Psoas muscle (tissue), 8 donors: ENCODE results near the gene ATP6AP2. TPM values are rescaled to one million over a fixed set of nuclear protein-coding genes. Genes with fewer than 3 reads are reported as not detected.
"Not testable (repeated sequence)": the region's sequence is repeated elsewhere in the genome, so short reads cannot be mapped to it uniquely, and the experiment has no call there.

Experiments used
- ATAC-seq, 4 donors: fragments of 200-7000 bp; cut with Tn5 transposase; one replicate each; pipeline ENCODE4 v1.9.1; 2020; ENCODE audit warnings: moderate library complexity in 3 of 4, mild to moderate bottlenecking in 2 of 4
- DNase-seq, 2 donors: peaks; one replicate each; pipeline ENCODE4 v3.0.0-alpha.2; 2020
- H3K27ac ChIP-seq: fragments of 200-600 bp; one replicate; pipeline ENCODE4 v1.8.0; 2022
- H3K27me3 ChIP-seq, 3 donors: fragments of 200-600 bp in 1 of 3; one replicate each; pipeline versions ENCODE4 v1.6.1 to v1.8.0; 2013 to 2022; ENCODE audit warnings: low read length in 2 of 3, mild to moderate bottlenecking in 2 of 3, moderate library complexity in 1 of 3; ENCODE audit not compliant: insufficient read depth in 3 of 3
- H3K36me3 ChIP-seq, 2 donors: fragments of 200-600 bp in 1 of 2; one replicate each; pipeline versions ENCODE4 v1.6.1 to v1.8.0; 2013 to 2022; ENCODE audit warnings: low read depth in 1 of 2, mild to moderate bottlenecking in 1 of 2, moderate library complexity in 1 of 2; ENCODE audit not compliant: insufficient read depth in 1 of 2
- H3K4me1 ChIP-seq: fragments of 200-600 bp; one replicate; pipeline ENCODE4 v1.8.0; 2022
- H3K4me3 ChIP-seq: fragments of 200-600 bp; one replicate; pipeline ENCODE4 v1.8.0; 2022; ENCODE audit warnings: mild to moderate bottlenecking
- H3K9me3 ChIP-seq: fragments of 200-600 bp; one replicate; pipeline ENCODE4 v1.8.0; 2022
- CTCF ChIP-seq: fragments of 200-600 bp; IDR thresholded peaks from one replicate; pipeline ENCODE4 v1.8.0; 2022; ENCODE audit warnings: antibody characterized with exemption
- WGBS, 3 donors: extraction: QIAGEN DNeasy Blood & Tissue Kit; methylation state at CpG; one replicate each; pipeline versions ENCODE4 v1.1.6 to v1.1.7; 2013; 5-methylcytosine and 5-hydroxymethylcytosine counted together
- intact Hi-C, 2 donors: fragments of 100-400 bp; cut with DNase I; formaldehyde crosslinking; loops; one replicate each; pipeline versions ENCODE4 v1.11.0 to v1.14.2; 2022
- polyA plus RNA-seq, 3 donors: library from polyadenylated mRNA; stranded (reverse); fragments of 200-250 nt; gene quantifications; one replicate each; pipeline ENCODE4 v1.2.3, GENCODE V29; 2013
- total RNA-seq, 4 donors: library from RNA; stranded (reverse); fragmentation: NEBNext Ultra II Directional in 2 of 4; extraction: Animal tissue kit (Norgen Biotek cat#: 25700) in 2 of 4; gene quantifications; one replicate each; pipeline versions ENCODE4 v1.2.1 to v1.2.4, GENCODE V29; 2021 to 2023
- donor health status: healthy with polysubstance abuse.
- donor health status: DM: no; HTN: no; CAD: no; lungs with moderate emphysema.
- donor health status: Bipolar disorder and iron deficiency.
- donor health status: healthy.
- donor health status: DM: yes; HTN: yes; CAD: no.
- donor health status: DM: no; HTN: no; CAD: no.
- donor health status: DM: no; HTN: no; CAD: no.
- donor health status: DM: yes; HTN: yes; CAD: no.

The ATP6AP2 gene
- total and polyA plus RNA-seq, 7 donors: 17.5 to 29.2 (median 24.7) TPM

GRCh38 chrX:40579141-40579540 lies 1.6 kb upstream of the ATP6AP2 start:
- no peak for ATAC-seq
- Histone ChIP-seq H3K4me3 (no peak overlapping the region), H3K4me1 (peaks cover 11% of the 10 kb centered on the region), H3K27me3 (peaks cover 0 to 44% (median 0%) of the 10 kb centered on the region in 3 donors), H3K36me3 (no peaks in the 10 kb centered on the region), H3K27ac (no peak overlapping the region), H3K9me3 (no peaks in the 10 kb centered on the region)
- DNase-seq: no peak
- intact Hi-C loops: no loop called here
- 57 to 72% (median 60%) methylated on average over 3 of the region's 3 CpGs for WGBS, 3 donors
- no peak for TF ChIP-seq CTCF

- H3K27me3 ChIP-seq: peaks cover 0 to 46% (median 0%) of the 10 kb centered on the region in 3 donors
- intact Hi-C loops: no loop called here
Observed at GRCh38 chrX:40579900-40580536, 752 bp upstream of the ATP6AP2 start.

GRCh38 chrX:40581336-40581920 lies 658 bp downstream of the ATP6AP2 start:
- intact Hi-C loops: no loop called here
- TF ChIP-seq CTCF: no peak
- H3K9me3 ChIP-seq: no peaks in the 10 kb centered on the region
- peak overlapping the region; percentile 97 for H3K27ac ChIP-seq
- H3K4me3 ChIP-seq: peak overlapping the region; percentile 84
- peaks cover 13% of the 10 kb centered on the region for H3K4me1 ChIP-seq
- DNase-seq: no peak
- ATAC-seq: no peak
- 1 to 26% (median 1%) methylated on average over 15 of the region's 15 CpGs for WGBS, 3 donors
- H3K27me3 ChIP-seq: peaks cover 0 to 56% (median 0%) of the 10 kb centered on the region in 3 donors
- no peaks in the 10 kb centered on the region for H3K36me3 ChIP-seq

More at GRCh38 chrX:40579900-40580536, 752 bp upstream of the ATP6AP2 start:
- DNase-seq: no peak
- WGBS, 3 donors: 9 to 29% (median 13%) methylated on average over 12 of the region's 12 CpGs
- ATAC-seq: peak; percentile 53 to 75 (median 58)
- TF ChIP-seq CTCF: no peak
- no peaks in the 10 kb centered on the region for H3K9me3 ChIP-seq
- no peaks in the 10 kb centered on the region for H3K36me3 ChIP-seq
- peak overlapping the region; percentile 97 for H3K27ac ChIP-seq
- peaks cover 12% of the 10 kb centered on the region for H3K4me1 ChIP-seq
- peak overlapping the region; percentile 84 for H3K4me3 ChIP-seq

GRCh38 chrX:40582178-40582577 lies 1.4 kb downstream of the ATP6AP2 start:
- H3K27me3 ChIP-seq: peaks cover 0 to 56% (median 0%) of the 10 kb centered on the region in 3 donors
- H3K9me3 ChIP-seq, DNase-seq, H3K27ac ChIP-seq, H3K36me3 ChIP-seq, intact Hi-C loops, ATAC-seq: not testable (repeated sequence)
- H3K4me1 ChIP-seq: peaks cover 13% of the 10 kb centered on the region
- H3K4me3 ChIP-seq: peak overlapping the region; percentile 84
- 89 to 91% (median 90%) methylated on average over 12 to 13 of the region's 13 CpGs for WGBS, 3 donors

GRCh38 chrX:40582811-40583210 lies 2.0 kb downstream of the ATP6AP2 start:
- 62 to 73% (median 71%) methylated on average over 2 of the region's 2 CpGs for WGBS, 3 donors
- Histone ChIP-seq H3K9me3 (no peaks in the 10 kb centered on the region), H3K4me1 (peaks cover 13% of the 10 kb centered on the region), H3K4me3 (no peak overlapping the region), H3K27me3 (peaks cover 0 to 56% (median 0%) of the 10 kb centered on the region in 3 donors), H3K27ac (no peak overlapping the region), H3K36me3 (no peaks in the 10 kb centered on the region)
- no peak for ATAC-seq
- intact Hi-C loops: no loop called here
- no peak for TF ChIP-seq CTCF
- DNase-seq: no peak

- Histone ChIP-seq H3K27me3 (peaks cover 0 to 37% (median 0%) of the 10 kb centered on the region in 3 donors), H3K36me3 (peaks cover 2 to 36% of the 10 kb centered on the region in 2 donors)
- H3K4me3 ChIP-seq, DNase-seq, intact Hi-C loops, H3K9me3 ChIP-seq, H3K4me1 ChIP-seq, ATAC-seq, H3K27ac ChIP-seq: not testable (repeated sequence)
- 74 to 100% (median 75%) methylated on average over 1 of the region's 1 CpG for WGBS, 3 donors
Observed at GRCh38 chrX:40587623-40588022, 6.9 kb downstream of the ATP6AP2 start.

GRCh38 chrX:40589616-40590321 lies 9.0 kb downstream of the ATP6AP2 start:
- H3K27me3 ChIP-seq: peaks cover 0 to 25% (median 0%) of the 10 kb centered on the region in 3 donors
- H3K4me3 ChIP-seq, intact Hi-C loops, ATAC-seq, H3K9me3 ChIP-seq, DNase-seq, H3K4me1 ChIP-seq, H3K27ac ChIP-seq: not testable (repeated sequence)
- H3K36me3 ChIP-seq: peaks cover 2 to 50% of the 10 kb centered on the region in 2 donors
- 88 to 96% (median 93%) methylated on average over 6 of the region's 6 CpGs for whole genome bisulfite sequencing, 3 donors
